HepG2 (cell line): ENCODE measurements around the gene RNF13. TPM values are rescaled to one million over a fixed set of nuclear protein-coding genes. Genes with fewer than 3 reads are reported as not detected.

Experiments used
- AGO2 ChIP-seq: fragments of 200-400 bp; formaldehyde crosslinking; optimal IDR thresholded peaks from 2 replicates; pipeline ENCODE3; 2017; ENCODE audit warnings: mild to moderate bottlenecking, low read depth, low read length, moderate library complexity
- ELF1 ChIP-seq: sonication (generic); formaldehyde crosslinking; IDR thresholded peaks from 2 replicates; pipeline ENCODE4 v1.4.0; 2020; ENCODE audit warnings: missing genetic modification reagents
- HDAC2 ChIP-seq: sonication (generic); formaldehyde crosslinking; IDR thresholded peaks from 2 replicates; pipeline ENCODE4 v1.4.0; 2020; ENCODE audit warnings: missing genetic modification reagents
- HES4 ChIP-seq: sonication (generic); formaldehyde crosslinking; IDR thresholded peaks from 2 replicates; pipeline ENCODE4 v1.9.0; 2021; ENCODE audit warnings: mild to moderate bottlenecking, missing genetic modification reagents, borderline replicate concordance
- KDM2A ChIP-seq: sonication (generic); formaldehyde crosslinking; IDR thresholded peaks from 2 replicates; pipeline ENCODE4 v1.4.0; 2020; ENCODE audit warnings: low read depth, missing genetic modification reagents, borderline replicate concordance
- PHF21A ChIP-seq: sonication (generic); formaldehyde crosslinking; IDR thresholded peaks from 2 replicates; pipeline ENCODE4 v1.5.0; 2020; ENCODE audit warnings: mild to moderate bottlenecking, missing genetic modification reagents
- POLR2A ChIP-seq, 2 experiments: IDR thresholded peaks; 2 replicates each; pipeline ENCODE4 v1.6.1; 2011; ENCODE audit warnings: low read depth in 2 of 2, low read length in 2 of 2, mild to moderate bottlenecking in 1 of 2, moderate library complexity in 1 of 2; ENCODE audit not compliant: insufficient read depth in 1 of 2
- PRMT3 ChIP-seq: sonication (generic); formaldehyde crosslinking; IDR thresholded peaks from 2 replicates; pipeline ENCODE4 v1.8.1; 2022; ENCODE audit warnings: low read depth, mild to moderate bottlenecking, moderate library complexity, missing genetic modification reagents, borderline replicate concordance
- RARA ChIP-seq: IDR thresholded peaks from 2 replicates; pipeline ENCODE4 v1.6.1; 2016; ENCODE audit warnings: missing genetic modification reagents, missing compliant biosample characterization
- SATB2 ChIP-seq: sonication (generic); formaldehyde crosslinking; IDR thresholded peaks from 2 replicates; pipeline ENCODE4 v1.5.0; 2020; ENCODE audit warnings: missing genetic modification reagents
- STAG1 ChIP-seq: sonication (generic); formaldehyde crosslinking; IDR thresholded peaks from 2 replicates; pipeline ENCODE4 v1.4.0; 2020; ENCODE audit warnings: missing genetic modification reagents
- THYN1 ChIP-seq: sonication (generic); formaldehyde crosslinking; IDR thresholded peaks from 2 replicates; pipeline ENCODE4 v1.8.1; 2023; ENCODE audit warnings: low read depth, mild to moderate bottlenecking, moderate library complexity, missing genetic modification reagents, borderline replicate concordance
- ZBTB20 ChIP-seq: sonication (generic); formaldehyde crosslinking; IDR thresholded peaks from 2 replicates; pipeline ENCODE4 v1.8.1; 2023; ENCODE audit warnings: missing genetic modification reagents, low read depth, mild to moderate bottlenecking, borderline replicate concordance
- ZKSCAN1 ChIP-seq: fragments of 150-350 bp; IDR thresholded peaks from 2 replicates; pipeline ENCODE4 v1.6.1; 2014; ENCODE audit warnings: low read length
- ZNF224 ChIP-seq: sonication (generic); formaldehyde crosslinking; IDR thresholded peaks from 2 replicates; pipeline ENCODE4 v1.5.0; 2020; ENCODE audit warnings: mild to moderate bottlenecking, missing genetic modification reagents
- ZNF83 ChIP-seq: sonication (generic); formaldehyde crosslinking; IDR thresholded peaks from 2 replicates; pipeline ENCODE4 v1.4.0; 2020; ENCODE audit warnings: missing genetic modification reagents, mild to moderate bottlenecking, borderline replicate concordance
- ZSCAN9 ChIP-seq: IDR thresholded peaks from 2 replicates; pipeline ENCODE4 v1.6.1; 2016; ENCODE audit warnings: borderline replicate concordance
- polyA plus RNA-seq, 8 experiments: library from polyadenylated mRNA; depleted of rRNA in 3 of 8; stranded (reverse) in 7 of 8; unstranded in 1 of 8; fragments of >200 nt; fragmentation: Illumina TruSeq in 4 of 8; extraction: Trizol in 4 of 8; gene quantifications; 2 replicates each; pipeline versions ENCODE4 v1.2.1 to v1.2.3, GENCODE V29; 2011 to 2016; ENCODE audit warnings: low read depth in 4 of 8, missing spikeins in 1 of 8, mixed read lengths in 1 of 8; ENCODE audit not compliant: insufficient read depth in 1 of 8
- total RNA-seq, 5 experiments: library from RNA; depleted of rRNA; stranded (reverse); fragments of >200 nt; fragmentation: Illumina TruSeq; extraction: Trizol; gene quantifications; 2 replicates each; pipeline ENCODE4 v1.2.3, GENCODE V29; 2016; ENCODE audit warnings: low read depth in 1 of 5
- TF ChIP-seq, protein P1 (sequence below): sonication (generic); formaldehyde crosslinking; IDR thresholded peaks from 2 replicates; pipeline ENCODE4 v1.5.0; 2020; ENCODE audit warnings: missing genetic modification reagents
- TF ChIP-seq, protein P2 (sequence below), 2 experiments: fragments of 450-650 bp in 1 of 2; sonication (generic) in 1 of 2; formaldehyde crosslinking; IDR thresholded peaks; 2 replicates each; pipeline versions ENCODE4 v1.5.0 to v1.8.0; 2020 to 2022; ENCODE audit warnings: mild to moderate bottlenecking in 1 of 2, missing genetic modification reagents in 1 of 2
- TF ChIP-seq, protein P3 (sequence below): sonication (generic); formaldehyde crosslinking; IDR thresholded peaks from 2 replicates; pipeline ENCODE4 v1.9.0; 2022; ENCODE audit warnings: missing genetic modification reagents, mild to moderate bottlenecking, borderline replicate concordance
- TF ChIP-seq, protein P4 (sequence below): sonication (generic); formaldehyde crosslinking; IDR thresholded peaks from 2 replicates; pipeline ENCODE4 v1.8.0; 2022; ENCODE audit warnings: mild to moderate bottlenecking, missing genetic modification reagents, moderate library complexity

The RNF13 gene
- total and polyA plus RNA-seq, 2 of the 13 experiments (the other 11 are each of a cell fraction or from before 2014, with no cell fraction given) = 39.8 to 46.0 TPM

DNA sequence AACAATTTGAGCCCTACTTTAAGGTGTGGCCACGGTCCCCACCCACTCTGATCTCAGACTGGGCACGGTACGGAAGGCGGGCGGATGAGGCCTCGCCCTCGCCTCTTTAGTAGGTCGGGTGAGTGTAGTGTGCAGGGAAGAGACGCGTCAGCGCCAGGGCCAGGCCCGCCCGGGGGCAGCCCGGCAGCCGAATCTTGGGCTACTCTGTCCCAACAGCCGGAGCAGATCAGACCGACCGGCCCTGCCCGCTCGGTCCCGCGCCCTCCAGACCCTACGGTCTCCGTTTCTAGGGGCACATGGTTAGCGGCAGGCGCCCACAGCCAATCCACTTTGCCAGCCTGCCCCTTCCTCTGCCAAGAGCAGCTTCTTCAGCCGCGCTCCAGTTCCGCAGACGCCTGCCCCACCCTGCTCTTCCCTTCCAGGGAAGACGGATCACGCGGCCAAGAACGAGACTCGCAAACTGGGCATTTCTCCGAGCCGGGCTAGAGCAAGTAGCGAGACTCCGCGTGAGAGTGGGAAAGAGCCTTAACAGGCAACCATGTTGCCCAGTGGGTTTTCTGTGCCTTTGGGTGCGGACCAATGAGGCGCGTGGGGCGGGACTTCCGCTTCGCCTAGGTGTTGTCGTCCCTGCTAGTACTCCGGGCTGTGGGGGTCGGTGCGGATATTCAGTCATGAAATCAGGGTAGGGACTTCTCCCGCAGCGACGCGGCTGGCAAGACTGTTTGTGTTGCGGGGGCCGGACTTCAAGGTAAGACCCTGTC is at the start of gene RNF13 (continued):
- TF ChIP-seq ZBTB20 (CRISPR knock-in tag) = 0 out of 2 replicates have a peak, but pooled peaks have one; percentile 18
- peak; percentile 75 for TF ChIP-seq AGO2
- TF ChIP-seq STAG1 (CRISPR knock-in tag) = 0 out of 2 replicates have a peak, but pooled peaks have one; percentile 11
- TF ChIP-seq, protein P1, sequence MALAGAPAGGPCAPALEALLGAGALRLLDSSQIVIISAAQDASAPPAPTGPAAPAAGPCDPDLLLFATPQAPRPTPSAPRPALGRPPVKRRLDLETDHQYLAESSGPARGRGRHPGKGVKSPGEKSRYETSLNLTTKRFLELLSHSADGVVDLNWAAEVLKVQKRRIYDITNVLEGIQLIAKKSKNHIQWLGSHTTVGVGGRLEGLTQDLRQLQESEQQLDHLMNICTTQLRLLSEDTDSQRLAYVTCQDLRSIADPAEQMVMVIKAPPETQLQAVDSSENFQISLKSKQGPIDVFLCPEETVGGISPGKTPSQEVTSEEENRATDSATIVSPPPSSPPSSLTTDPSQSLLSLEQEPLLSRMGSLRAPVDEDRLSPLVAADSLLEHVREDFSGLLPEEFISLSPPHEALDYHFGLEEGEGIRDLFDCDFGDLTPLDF (CRISPR knock-in tag) = 0 out of 2 replicates have a peak, but pooled peaks have one; percentile 77
- TF ChIP-seq ELF1 = peak; percentile 67
- TF ChIP-seq, protein P2, sequence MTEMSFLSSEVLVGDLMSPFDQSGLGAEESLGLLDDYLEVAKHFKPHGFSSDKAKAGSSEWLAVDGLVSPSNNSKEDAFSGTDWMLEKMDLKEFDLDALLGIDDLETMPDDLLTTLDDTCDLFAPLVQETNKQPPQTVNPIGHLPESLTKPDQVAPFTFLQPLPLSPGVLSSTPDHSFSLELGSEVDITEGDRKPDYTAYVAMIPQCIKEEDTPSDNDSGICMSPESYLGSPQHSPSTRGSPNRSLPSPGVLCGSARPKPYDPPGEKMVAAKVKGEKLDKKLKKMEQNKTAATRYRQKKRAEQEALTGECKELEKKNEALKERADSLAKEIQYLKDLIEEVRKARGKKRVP (CRISPR knock-in tag; IDR thresholded peaks at IDR 0.05) = 0 out of 4 replicates have a peak, but pooled peaks of 1 of the 2 experiments have one; percentile 40
- peak; percentile 80 to 86 for TF ChIP-seq POLR2A (IDR thresholded peaks at IDR 0.05; ENCODE audit: insufficient read depth in 1 of 2, low read depth in 2 of 2, low read length in 2 of 2)
- TF ChIP-seq HDAC2 (CRISPR knock-in tag) = peak; percentile 31; the same call in 1 of the 2 replicates
- TF ChIP-seq, protein P3, sequence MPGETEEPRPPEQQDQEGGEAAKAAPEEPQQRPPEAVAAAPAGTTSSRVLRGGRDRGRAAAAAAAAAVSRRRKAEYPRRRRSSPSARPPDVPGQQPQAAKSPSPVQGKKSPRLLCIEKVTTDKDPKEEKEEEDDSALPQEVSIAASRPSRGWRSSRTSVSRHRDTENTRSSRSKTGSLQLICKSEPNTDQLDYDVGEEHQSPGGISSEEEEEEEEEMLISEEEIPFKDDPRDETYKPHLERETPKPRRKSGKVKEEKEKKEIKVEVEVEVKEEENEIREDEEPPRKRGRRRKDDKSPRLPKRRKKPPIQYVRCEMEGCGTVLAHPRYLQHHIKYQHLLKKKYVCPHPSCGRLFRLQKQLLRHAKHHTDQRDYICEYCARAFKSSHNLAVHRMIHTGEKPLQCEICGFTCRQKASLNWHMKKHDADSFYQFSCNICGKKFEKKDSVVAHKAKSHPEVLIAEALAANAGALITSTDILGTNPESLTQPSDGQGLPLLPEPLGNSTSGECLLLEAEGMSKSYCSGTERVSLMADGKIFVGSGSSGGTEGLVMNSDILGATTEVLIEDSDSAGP (CRISPR knock-in tag) = peak; percentile 92; the same call in 1 of the 2 replicates
- TF ChIP-seq SATB2 (CRISPR knock-in tag) = no peak; the same call in 1 of the 2 replicates
- peak; percentile 61; the same call in 1 of the 2 replicates for TF ChIP-seq PHF21A (CRISPR knock-in tag)
- TF ChIP-seq ZNF224 (CRISPR knock-in tag) = peak; percentile 68; the same call in 1 of the 2 replicates
- TF ChIP-seq KDM2A (CRISPR knock-in tag) = peak; percentile 78
- TF ChIP-seq ZKSCAN1 = no peak
- 0 out of 2 replicates have a peak, but pooled peaks have one; percentile 30 for TF ChIP-seq THYN1 (CRISPR knock-in tag)
- 0 out of 2 replicates have a peak, but pooled peaks have one; percentile 87 for TF ChIP-seq HES4 (CRISPR knock-in tag)
- TF ChIP-seq RARA (CRISPR knock-in tag) = no peak; the same call in 1 of the 2 replicates
- TF ChIP-seq ZNF83 (CRISPR knock-in tag) = 0 out of 2 replicates have a peak, but pooled peaks have one; percentile 18
- TF ChIP-seq ZSCAN9 = peak; percentile 21; the same call in 1 of the 2 replicates
- TF ChIP-seq, protein P4, sequence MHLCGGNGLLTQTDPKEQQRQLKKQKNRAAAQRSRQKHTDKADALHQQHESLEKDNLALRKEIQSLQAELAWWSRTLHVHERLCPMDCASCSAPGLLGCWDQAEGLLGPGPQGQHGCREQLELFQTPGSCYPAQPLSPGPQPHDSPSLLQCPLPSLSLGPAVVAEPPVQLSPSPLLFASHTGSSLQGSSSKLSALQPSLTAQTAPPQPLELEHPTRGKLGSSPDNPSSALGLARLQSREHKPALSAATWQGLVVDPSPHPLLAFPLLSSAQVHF (CRISPR knock-in tag) = peak; percentile 79; the same call in 1 of the 2 replicates
- no peak for TF ChIP-seq PRMT3
